Heart left ventricle (tissue), 13 donors: ENCODE data around the gene RANBP3.

Experiments used
- POLR2A ChIP-seq, 2 donors: fragments of 450-650 bp; IDR thresholded peaks; one replicate each; pipeline ENCODE4 v1.6.1; 2017; ENCODE audit warnings: antibody characterized with exemption in 2 of 2, mild to moderate bottlenecking in 2 of 2, moderate library complexity in 2 of 2
- TF ChIP-seq, protein P1 (sequence below), 12 donors: fragments of 200-600 bp; sonication (generic) in 4 of 12; IDR thresholded peaks; one replicate each; pipeline versions ENCODE4 v1.5.0 to v1.8.0; 2018 to 2022; ENCODE audit warnings: antibody characterized with exemption in 12 of 12, mild to moderate bottlenecking in 5 of 12
- donor health status: ischemic (EF 13 %, LVEDD 7.1; RV severe dilation, severe dysfunction).
- donor health status: DM: no; HTN: yes; CAD: no.
- donor health status: DM: no; HTN: no; CAD: no.
- donor health status: ischemic (EF 25% LVEDD 6.9; RV normal size, moderate dysfunction).
- donor health status: ischemic (EF 25% LVEDD 5.7; RV mildly dilated, moderate dysfunction).
- donor health status: ischemic (EF 35%, LVEDD 5.7; RV mildly dilated, moderate dysfunction).
- donor health status: nonischemic (EF 11% LVEDD 7.7; RV severe dilation, severe dysfunction).
- donor health status: DM: yes; HTN: yes; CAD: no.
- donor health status: PGD.
- donor health status: ischemic (EF 29% LVEDD 5.4; RV normal size, mild dysfunction).
- donor health status: nonischemic (EF 23%, LVEDD 6.1; RV moderate dilation, normal function).

DNA sequence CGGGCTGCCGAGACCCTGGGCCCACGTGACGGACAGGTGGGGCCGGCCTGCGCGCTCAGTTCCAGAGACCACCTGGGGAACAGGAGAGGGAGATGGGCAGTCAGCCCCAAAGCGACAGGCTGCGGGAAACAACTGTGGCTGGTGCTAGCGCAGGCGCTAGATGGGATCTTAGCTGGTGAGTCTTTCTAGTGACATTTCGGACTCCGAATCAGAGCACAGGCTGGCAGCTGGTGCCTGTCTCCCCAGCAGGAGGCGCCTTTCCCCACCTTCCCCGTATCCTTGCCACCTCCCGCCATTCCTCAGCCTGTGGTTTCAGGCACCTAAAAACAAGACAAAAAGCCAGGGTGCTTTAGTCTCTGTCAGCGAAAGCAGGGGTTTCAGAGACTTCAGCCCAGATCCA is 19.4 kb upstream of the RANBP3 start:
- TF ChIP-seq, protein P1, sequence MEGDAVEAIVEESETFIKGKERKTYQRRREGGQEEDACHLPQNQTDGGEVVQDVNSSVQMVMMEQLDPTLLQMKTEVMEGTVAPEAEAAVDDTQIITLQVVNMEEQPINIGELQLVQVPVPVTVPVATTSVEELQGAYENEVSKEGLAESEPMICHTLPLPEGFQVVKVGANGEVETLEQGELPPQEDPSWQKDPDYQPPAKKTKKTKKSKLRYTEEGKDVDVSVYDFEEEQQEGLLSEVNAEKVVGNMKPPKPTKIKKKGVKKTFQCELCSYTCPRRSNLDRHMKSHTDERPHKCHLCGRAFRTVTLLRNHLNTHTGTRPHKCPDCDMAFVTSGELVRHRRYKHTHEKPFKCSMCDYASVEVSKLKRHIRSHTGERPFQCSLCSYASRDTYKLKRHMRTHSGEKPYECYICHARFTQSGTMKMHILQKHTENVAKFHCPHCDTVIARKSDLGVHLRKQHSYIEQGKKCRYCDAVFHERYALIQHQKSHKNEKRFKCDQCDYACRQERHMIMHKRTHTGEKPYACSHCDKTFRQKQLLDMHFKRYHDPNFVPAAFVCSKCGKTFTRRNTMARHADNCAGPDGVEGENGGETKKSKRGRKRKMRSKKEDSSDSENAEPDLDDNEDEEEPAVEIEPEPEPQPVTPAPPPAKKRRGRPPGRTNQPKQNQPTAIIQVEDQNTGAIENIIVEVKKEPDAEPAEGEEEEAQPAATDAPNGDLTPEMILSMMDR (IDR thresholded peaks at IDR 0.05), result no peak
- TF ChIP-seq POLR2A (IDR thresholded peaks at IDR 0.05), result no peak
